Fibroblast of skin of right quadriceps (primary cell): ENCODE data around the gene OR6C2.
"Not testable (repeated sequence)": the region's sequence is repeated elsewhere in the genome, so short reads cannot be mapped to it uniquely, and the experiment has no call there.

Source experiments
- DNase-seq: peaks from one replicate; pipeline ENCODE4 v3.0.0-alpha.2; 2013

OR6C2 gene

GRCh38 chr12:55443776-55444175 lies at the start of gene OR6C2:
TSS of gene OR6C2 (plus strand) at chr12:55444076. CDS start at chr12:55452214, 8,138 bp downstream.
- no peak for DNase-seq

DNA sequence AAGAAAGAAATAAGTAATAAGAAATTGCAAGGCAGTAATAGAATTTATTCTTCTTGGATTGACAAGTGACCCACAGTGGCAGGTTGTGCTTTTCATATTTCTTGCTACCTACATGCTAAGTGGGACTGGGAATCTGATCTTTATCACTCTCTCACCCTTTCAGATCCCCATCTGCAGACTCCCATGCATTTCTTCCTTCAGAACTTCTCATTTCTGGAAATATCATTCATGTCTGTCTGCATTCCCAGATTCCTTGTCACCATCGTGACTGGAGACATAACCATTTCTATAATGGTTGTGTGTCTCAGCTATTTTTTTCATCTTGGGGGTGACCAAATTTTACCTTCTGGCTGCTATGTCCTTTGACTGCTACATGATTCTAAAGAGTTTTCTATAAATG lies 47.5 kb upstream of the OR6C2 start:
- no peak for DNase-seq

GRCh38 chr12:55400229-55400628 lies 43.6 kb upstream of the OR6C2 start, which contains the start of gene OR6C65:
TSS of gene OR6C65 (plus strand) at chr12:55400529. CDS start at chr12:55400529, 0 bp downstream.
- no peak for DNase-seq

- DNase-seq: no peak
Observed at GRCh38 chr12:55407866-55408265, 36.0 kb upstream of the OR6C2 start.

DNA sequence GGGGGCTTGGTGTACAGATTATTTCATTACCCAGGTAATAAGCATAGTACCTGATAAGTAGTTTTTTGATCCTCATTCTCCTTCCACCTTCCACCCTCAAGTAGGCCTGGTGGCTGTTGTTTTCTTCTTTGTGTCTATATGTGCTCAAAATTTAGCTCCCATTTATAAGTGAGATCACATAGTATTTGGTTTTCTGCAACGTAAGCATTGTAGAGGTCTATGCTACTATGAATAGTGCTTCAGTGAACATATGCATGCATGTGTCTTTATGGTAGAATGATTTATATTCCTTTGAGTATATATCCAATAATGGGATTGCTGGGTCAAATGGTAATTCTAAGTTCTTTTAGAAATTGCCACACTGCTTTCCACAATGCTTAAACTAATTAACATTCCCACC lies 34.7 kb upstream of the OR6C2 start:
- DNase-seq: not testable (repeated sequence)

DNA sequence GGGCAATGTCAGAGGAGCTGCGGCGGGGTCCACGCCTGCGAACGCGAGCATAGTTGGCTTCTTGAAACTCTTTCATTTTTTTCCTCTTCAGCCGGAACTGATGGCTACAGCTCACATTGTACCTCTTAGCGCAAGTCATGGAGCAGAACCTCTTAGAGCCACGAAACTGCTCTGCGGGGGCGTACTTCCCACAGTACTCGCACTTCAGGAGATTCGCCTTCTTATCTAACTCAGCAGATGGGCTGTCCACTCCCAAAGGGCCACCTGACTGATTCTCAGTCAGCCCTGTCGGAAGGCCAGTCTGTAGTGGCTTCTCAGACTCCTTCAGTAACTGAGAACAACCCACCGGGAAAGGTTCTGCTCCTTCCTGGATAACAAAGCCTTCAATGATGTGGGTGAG lies 31.7 kb upstream of the OR6C2 start:
- not testable (repeated sequence) for DNase-seq

DNA sequence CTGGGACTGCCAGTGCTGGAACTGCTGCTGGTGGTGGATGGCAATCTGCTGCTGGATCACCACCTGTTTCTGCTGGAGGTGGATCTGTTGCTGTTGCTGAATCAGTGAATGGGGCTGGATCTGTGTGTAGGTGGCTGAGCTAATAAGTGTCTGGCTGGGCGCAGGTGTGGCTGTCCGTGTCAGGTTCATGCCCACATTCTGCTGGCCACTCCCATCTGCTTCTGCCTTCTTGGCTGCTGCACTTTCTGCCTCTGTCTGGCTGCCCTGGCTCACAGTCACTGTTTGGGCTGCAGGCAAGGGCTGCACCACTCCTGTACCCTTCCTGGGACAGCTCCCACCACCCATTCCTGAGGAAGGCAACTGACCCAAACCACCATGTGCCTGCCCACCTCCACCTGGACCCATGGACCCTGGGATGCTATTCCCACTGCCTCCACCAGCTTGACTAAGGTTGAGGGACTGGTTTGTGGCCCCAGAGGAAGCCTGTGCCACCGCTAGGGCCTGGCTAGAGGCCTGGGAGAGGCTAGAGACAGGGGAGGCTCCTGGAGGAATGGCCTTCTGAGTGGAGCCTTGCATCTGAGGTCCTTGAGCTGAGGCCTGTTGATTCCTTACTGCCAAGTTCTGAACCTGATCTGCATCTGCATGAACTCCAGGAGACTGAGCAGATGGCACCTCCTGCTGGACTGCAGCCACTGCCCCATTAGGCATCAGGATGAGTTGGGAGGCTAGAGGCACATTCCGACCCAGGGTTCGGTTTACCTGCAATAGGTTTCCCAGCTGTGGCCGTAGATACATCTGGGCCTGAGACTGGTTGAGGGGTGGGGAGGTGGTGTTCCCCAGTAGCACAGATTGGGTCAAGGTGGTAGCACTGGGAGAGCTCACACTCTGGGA lies 30.1 kb upstream of the OR6C2 start:
- DNase-seq: not testable (repeated sequence)

GRCh38 chr12:55414396-55414823 lies 29.5 kb upstream of the OR6C2 start:
- DNase-seq: not testable (repeated sequence)

DNA sequence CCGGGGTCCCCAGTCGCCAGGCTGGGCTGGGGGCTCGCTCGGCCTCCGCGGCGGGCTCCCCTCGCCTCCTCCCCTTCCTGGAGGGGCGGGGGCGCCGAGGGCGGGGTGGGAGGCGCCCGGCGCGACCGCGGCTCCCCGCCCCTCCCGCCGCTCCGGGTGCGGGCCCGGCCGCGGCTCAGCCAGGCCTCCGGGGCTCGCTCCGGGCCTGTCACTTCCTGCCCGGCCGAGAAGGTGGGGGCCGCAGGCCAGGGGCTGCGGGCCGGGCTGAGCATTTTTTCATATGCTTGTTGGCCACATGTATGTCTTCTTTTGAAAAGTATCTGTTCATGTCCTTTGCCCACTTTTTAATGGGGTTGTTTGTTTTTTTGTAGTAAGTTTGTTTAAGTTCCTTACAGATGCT lies 29.0 kb upstream of the OR6C2 start:
- not testable (repeated sequence) for DNase-seq

- DNase-seq: no peak
Observed at GRCh38 chr12:55416961-55417360, 26.9 kb upstream of the OR6C2 start.

DNA sequence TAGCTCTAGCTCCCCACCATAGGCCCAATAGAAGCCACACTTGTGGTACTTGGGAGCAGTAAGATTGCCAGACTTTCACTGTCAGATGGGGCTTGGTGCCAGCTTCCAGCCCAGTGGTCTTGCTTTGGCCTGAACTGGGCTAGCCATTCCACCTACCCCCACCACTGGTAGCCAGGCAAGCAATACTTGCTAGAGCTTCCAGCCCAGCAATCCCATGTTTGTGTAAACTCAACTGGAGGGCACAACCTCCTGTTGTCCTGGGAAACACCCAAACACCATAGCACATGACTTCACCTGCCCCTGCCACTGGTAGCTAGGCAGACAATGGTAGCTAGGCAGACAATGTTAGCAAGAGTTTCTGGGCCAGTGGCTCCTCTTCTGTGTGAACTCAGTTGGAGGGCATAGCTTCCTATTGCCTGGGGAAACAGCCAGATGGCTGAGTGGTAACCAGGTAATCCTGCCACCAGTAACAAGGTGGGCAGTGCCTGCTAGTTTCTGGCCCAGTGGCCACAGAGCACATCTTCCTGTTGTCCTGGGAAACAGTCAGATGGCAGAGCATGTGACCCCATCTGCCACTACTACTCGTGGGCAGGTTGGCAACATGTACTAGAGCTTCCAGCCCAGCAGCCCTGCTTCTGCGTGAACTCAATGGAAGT lies 23.4 kb upstream of the OR6C2 start:
- no peak for DNase-seq

DNA sequence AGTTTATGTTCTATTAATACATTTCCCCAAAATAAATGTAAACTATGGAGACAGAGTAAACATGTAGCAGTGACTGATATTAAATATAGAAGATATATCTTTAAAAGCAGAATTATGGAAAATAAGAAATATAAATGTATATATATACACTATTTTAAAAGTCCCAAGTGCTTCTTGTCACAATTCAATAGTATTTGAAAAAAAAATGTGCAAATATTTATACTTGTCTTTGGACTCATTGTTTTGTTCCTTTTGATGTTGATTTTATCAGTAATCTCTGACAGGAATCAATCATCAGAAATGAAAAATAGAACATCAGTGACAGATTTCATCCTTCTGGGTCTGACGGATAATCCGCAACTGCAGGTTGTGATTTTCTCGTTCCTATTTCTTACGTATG lies 17.9 kb upstream of the OR6C2 start, which contains the start of gene OR6C76:
OR6C76 (plus strand) TSS at position 301 of the 400 bp plus-strand sequence; CDS start at position 301, 0 bp downstream.
- no peak for DNase-seq

GRCh38 chr12:55428331-55429243 lies 15.3 kb upstream of the OR6C2 start:
- DNase-seq: no peak

DNA sequence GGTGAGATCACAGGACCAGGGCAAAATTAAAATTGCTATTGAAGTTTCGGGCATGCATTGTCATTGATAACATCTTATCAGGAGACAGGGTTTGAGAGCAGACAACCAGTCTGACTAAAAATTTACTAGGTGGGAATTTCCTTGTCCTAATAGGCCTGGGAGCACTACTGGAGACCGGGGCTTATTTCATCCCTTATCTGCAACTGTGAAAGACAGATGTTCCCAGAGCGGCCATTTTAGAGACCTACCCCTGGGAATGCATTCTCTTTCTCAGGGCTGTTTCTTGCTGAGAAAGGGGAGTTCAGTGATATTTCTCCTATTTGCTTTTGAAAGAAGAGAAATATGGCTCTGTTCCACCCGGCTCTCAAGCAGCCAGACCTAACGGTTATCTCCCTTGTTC lies 2.6 kb upstream of the OR6C2 start:
- not testable (repeated sequence) for DNase-seq

DNA sequence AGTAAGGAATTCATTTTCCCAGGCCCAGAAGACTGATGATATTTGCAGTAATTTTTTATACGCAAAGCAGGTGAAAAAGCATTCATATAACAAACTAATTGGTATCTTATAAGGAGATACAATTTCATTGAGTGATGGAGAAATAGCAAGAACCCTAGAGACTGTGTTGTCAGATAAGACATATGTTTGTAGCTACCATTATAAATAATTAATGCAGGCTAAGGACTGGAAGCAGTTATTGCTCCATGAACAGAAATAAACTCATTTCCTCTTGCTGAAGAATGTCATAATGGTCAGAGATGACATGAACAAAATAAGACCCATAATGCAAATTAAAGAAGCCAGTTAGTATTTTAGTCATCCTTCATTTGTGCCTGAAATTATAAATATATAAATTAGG lies 1.5 kb downstream of the OR6C2 start:
- no peak for DNase-seq

DNA sequence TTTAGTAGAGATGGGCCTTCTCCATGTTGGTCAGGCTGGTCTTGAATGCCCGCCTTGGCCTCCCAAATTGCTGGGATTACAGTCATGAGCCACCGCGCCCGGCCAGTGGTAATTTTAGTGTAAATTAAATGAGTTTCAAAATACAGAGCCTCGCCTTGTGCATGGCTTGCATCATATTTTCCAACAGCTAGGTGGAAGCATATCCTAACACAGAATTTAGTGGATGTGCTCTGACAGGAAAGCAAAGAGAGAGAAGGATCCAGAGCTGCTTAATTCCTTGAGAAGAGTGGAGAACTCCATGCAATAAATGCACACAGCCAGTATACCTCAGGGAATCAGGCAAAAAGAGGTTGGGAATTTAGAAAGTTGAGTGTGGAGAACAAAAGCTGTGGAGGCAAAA lies 2.5 kb downstream of the OR6C2 start:
- DNase-seq: no peak

DNA sequence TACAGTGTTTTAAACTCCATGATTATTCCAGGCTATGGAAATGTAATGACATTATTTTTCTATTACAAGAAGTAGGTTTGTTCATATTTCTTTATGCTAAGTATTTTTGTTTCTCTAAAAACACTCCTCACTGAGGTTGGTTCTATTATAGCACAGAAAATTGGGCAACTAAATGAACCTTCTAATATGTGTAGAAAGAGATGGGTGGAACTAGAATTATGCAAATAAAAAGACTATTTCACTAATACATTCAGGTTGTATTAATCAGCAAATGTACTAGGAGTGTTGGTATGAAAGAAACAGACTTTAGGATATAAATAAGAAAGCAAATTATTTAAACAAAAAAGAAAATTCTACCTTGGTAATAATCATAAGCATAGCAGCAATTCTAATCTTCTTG lies 4.9 kb downstream of the OR6C2 start:
- no peak for DNase-seq

- not testable (repeated sequence) for DNase-seq
Observed at GRCh38 chr12:55464926-55465325, 21.1 kb downstream of the OR6C2 start.

GRCh38 chr12:55467836-55468235 lies 24.0 kb downstream of the OR6C2 start:
- no peak for DNase-seq

DNA sequence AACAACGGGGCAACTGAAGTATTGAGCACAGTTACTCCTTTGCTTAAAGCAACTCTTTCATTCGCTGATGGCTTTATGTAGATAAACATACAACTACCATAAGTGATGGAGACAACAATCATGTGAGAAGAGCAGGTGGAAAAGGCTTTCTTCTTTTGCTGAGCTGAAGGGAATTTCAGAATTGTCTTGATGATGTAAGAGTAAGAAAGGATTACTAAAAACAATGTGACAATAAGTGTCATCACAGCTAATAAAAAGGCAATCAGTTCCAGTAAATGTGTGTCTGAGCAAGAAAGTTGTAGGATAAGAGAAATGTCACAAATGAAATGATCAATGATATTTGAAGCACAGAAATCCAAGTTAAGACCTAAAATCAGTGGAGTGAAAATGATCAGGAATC lies 25.4 kb downstream of the OR6C2 start:
- DNase-seq: no peak

GRCh38 chr12:55470088-55470829 lies 26.4 kb downstream of the OR6C2 start, which contains the start of gene OR6C70:
TSS of gene OR6C70 (minus strand) at chr12:55470138. CDS start at chr12:55470138, 0 bp downstream.
- DNase-seq: no peak

GRCh38 chr12:55472264-55472663 lies 28.4 kb downstream of the OR6C2 start:
- DNase-seq: no peak
